Transverse colon (tissue), 4 donors: ENCODE results near the gene RAPGEF6. TPM values are rescaled to one million over a fixed set of nuclear protein-coding genes. Genes with fewer than 3 reads are reported as not detected.

Experiments
- DNase-seq: peaks from one replicate; pipeline ENCODE4 v3.0.0-alpha.2; 2019
- H3K27ac ChIP-seq, 4 donors: fragments of 200-600 bp; sonication (generic); 2 replicates each; pipeline ENCODE4 v1.5.1; 2016 to 2018; ENCODE audit warnings: inconsistent platforms in 4 of 4
- H3K27me3 ChIP-seq: fragments of 200-600 bp; sonication (generic); 2 replicates; pipeline ENCODE4 v1.5.1; 2017; ENCODE audit warnings: inconsistent platforms
- H3K36me3 ChIP-seq, 4 donors: fragments of 200-600 bp; sonication (generic); 2 replicates each; pipeline ENCODE4 v1.5.1; 2017 to 2019; ENCODE audit warnings: inconsistent platforms in 4 of 4
- H3K4me1 ChIP-seq, 4 donors: fragments of 200-600 bp; sonication (generic); 2 replicates each; pipeline ENCODE4 v1.5.1; 2017 to 2020; ENCODE audit warnings: inconsistent platforms in 4 of 4
- H3K4me3 ChIP-seq, 4 donors: fragments of 200-600 bp; sonication (generic); 1 replicate in 1 of 4; 2 replicates in 3 of 4; pipeline versions ENCODE4 v1.5.1 to v1.6.1; 2017 to 2019; ENCODE audit warnings: inconsistent platforms in 4 of 4
- H3K9me3 ChIP-seq, 2 donors: fragments of 200-600 bp; sonication (generic); 2 replicates each; pipeline ENCODE4 v1.5.1; 2017 to 2019; ENCODE audit warnings: inconsistent platforms in 2 of 2
- EP300 ChIP-seq: sonication (generic); formaldehyde crosslinking; IDR thresholded peaks from one replicate; pipeline ENCODE4 v1.6.1; 2017; ENCODE audit warnings: antibody characterized with exemption, low read depth
- POLR2A ChIP-seq: fragments of 450-650 bp; IDR thresholded peaks from one replicate; pipeline ENCODE4 v1.6.1; 2016; ENCODE audit warnings: antibody characterized with exemption, mild to moderate bottlenecking, moderate library complexity
- POLR2AphosphoS5 ChIP-seq, 3 donors: sonication (generic); formaldehyde crosslinking; IDR thresholded peaks; one replicate each; pipeline ENCODE4 v1.6.1; 2016; ENCODE audit warnings: antibody characterized with exemption in 3 of 3
- WGBS, 2 donors: methylation state at CpG; one replicate each; pipeline ENCODE4 v1.1.5; 2018; ENCODE audit warnings: low coverage in 1 of 2; 5-methylcytosine and 5-hydroxymethylcytosine counted together
- in situ Hi-C, 4 donors: fragments of 200-750 bp; cut with MboI; loops; one replicate each; pipeline versions ENCODE4 v1.15.0 to v1.15.1; 2017; ENCODE audit warnings: low sequenced_read_pairs in 3 of 4, low pct_ligation_motif_present in 1 of 4, low pct_unique_long_range_greater_than_20kb in 1 of 4
- intact Hi-C: fragments of 100-400 bp; cut with DNase I; formaldehyde crosslinking; loops from one replicate; pipeline ENCODE4 v1.15.1; 2023; ENCODE audit warnings: low total_unique reads
- total RNA-seq, 4 donors: library from RNA; depleted of rRNA; stranded (reverse); fragments of >200 nt; gene quantifications; one replicate each; pipeline ENCODE4 v1.1.0, GENCODE V29; 2016
- TF ChIP-seq, protein P1 (sequence below), 5 experiments: fragments of 200-600 bp in 3 of 5; fragments of 450-650 bp in 2 of 5; sonication (generic) in 3 of 5; IDR thresholded peaks; 1 replicate in 2 of 5; 2 replicates in 3 of 5; pipeline ENCODE4 v1.5.1; 2016 to 2017; ENCODE audit warnings: antibody characterized with exemption in 5 of 5, inconsistent platforms in 3 of 5, mild to moderate bottlenecking in 2 of 5, moderate library complexity in 1 of 5

The RAPGEF6 gene
- total RNA-seq, 4 donors from 2014 or later = 21.3 to 40.3 (median 35.9) TPM

GRCh38 chr5:131538177-131538593 lies 96.8 kb downstream of the RAPGEF6 start:
- no peak overlapping the region for H3K27ac ChIP-seq
- no peak overlapping the region for H3K4me3 ChIP-seq
- peaks cover 0 to 5% (median 2%) of the 10 kb centered on the region in 4 donors for H3K4me1 ChIP-seq
- H3K27me3 ChIP-seq = no peaks in the 10 kb centered on the region
- no peak for DNase-seq
- intact Hi-C loops (no loop called here), in situ Hi-C loops (no loop called here)
- TF ChIP-seq EP300 (no peak), POLR2AphosphoS5 (IDR thresholded peaks at IDR 0.05) (no peak), POLR2A (no peak)
- TF ChIP-seq, protein P1, sequence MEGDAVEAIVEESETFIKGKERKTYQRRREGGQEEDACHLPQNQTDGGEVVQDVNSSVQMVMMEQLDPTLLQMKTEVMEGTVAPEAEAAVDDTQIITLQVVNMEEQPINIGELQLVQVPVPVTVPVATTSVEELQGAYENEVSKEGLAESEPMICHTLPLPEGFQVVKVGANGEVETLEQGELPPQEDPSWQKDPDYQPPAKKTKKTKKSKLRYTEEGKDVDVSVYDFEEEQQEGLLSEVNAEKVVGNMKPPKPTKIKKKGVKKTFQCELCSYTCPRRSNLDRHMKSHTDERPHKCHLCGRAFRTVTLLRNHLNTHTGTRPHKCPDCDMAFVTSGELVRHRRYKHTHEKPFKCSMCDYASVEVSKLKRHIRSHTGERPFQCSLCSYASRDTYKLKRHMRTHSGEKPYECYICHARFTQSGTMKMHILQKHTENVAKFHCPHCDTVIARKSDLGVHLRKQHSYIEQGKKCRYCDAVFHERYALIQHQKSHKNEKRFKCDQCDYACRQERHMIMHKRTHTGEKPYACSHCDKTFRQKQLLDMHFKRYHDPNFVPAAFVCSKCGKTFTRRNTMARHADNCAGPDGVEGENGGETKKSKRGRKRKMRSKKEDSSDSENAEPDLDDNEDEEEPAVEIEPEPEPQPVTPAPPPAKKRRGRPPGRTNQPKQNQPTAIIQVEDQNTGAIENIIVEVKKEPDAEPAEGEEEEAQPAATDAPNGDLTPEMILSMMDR (IDR thresholded peaks at IDR 0.05) = no peak
- H3K36me3 ChIP-seq = no peaks in the 10 kb centered on the region
- no peaks in the 10 kb centered on the region for H3K9me3 ChIP-seq
- WGBS, 2 donors = 85 to 100% methylated on average over 2 to 3 of the region's 3 CpGs

DNA sequence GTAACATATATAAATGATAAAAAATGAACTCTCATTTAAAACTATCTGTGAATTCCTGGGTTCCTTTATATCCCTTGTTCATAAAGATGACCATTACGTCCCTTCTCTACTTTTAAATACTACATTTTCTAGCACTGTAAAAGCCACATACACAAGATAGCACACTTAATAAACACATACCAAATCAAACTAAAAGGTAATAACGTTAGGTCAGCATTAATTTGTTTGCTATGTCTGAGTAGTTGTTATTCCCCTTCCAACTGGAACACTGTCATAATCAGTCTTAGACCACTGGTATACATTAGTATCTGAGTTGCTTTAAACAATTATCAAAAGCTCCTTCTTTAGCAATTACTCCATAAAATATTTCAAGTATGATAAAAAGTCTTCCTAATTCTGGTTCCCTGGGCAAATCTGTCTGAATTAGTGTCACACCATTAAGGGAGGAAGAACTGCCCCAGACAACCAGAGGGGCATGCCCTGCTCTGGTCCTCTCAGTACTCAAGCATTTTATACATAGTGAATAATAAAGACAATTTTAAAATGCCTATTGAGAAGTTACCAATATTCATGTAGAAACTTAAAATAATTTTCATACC lies 98.1 kb downstream of the RAPGEF6 start:
- Histone ChIP-seq H3K4me3 (no peak overlapping the region), H3K27me3 (no peaks in the 10 kb centered on the region), H3K9me3 (no peaks in the 10 kb centered on the region), H3K27ac (no peak overlapping the region), H3K36me3 (no peaks in the 10 kb centered on the region), H3K4me1 (peaks cover 0 to 13% (median 3%) of the 10 kb centered on the region in 4 donors)
- DNase-seq = no peak
- intact Hi-C loops = no loop called here
- in situ Hi-C loops = no loop called here
- 66 to 79% methylated on average over 2 of the region's 2 CpGs for WGBS, 2 donors
- TF ChIP-seq POLR2A = no peak
- no peak for TF ChIP-seq EP300
- TF ChIP-seq, protein P1 (IDR thresholded peaks at IDR 0.05) = no peak
- TF ChIP-seq POLR2AphosphoS5 (IDR thresholded peaks at IDR 0.05) = no peak

GRCh38 chr5:131536211-131536826 lies 98.7 kb downstream of the RAPGEF6 start:
- H3K9me3 ChIP-seq = no peaks in the 10 kb centered on the region
- WGBS, 2 donors = 56 to 59% methylated on average over 6 of the region's 6 CpGs
- H3K27me3 ChIP-seq = no peaks in the 10 kb centered on the region
- intact Hi-C loops (no loop called here), in situ Hi-C loops (no loop called here)
- TF ChIP-seq, protein P1 (IDR thresholded peaks at IDR 0.05) = no peak
- TF ChIP-seq POLR2A = no peak
- no peak for TF ChIP-seq POLR2AphosphoS5 (IDR thresholded peaks at IDR 0.05)
- no peak for TF ChIP-seq EP300
- H3K4me1 ChIP-seq = peaks cover 0 to 19% (median 4%) of the 10 kb centered on the region in 4 donors
- DNase-seq = no peak
- H3K36me3 ChIP-seq = no peaks in the 10 kb centered on the region
- no peak overlapping the region for H3K4me3 ChIP-seq
- H3K27ac ChIP-seq = peak overlapping the region in 1 of 4 donors; percentile 17

GRCh38 chr5:131534974-131535373 lies 100.1 kb downstream of the RAPGEF6 start:
- TF ChIP-seq POLR2A = no peak
- TF ChIP-seq, protein P1 (IDR thresholded peaks at IDR 0.05) = no peak
- no peak for TF ChIP-seq POLR2AphosphoS5 (IDR thresholded peaks at IDR 0.05)
- no peak for TF ChIP-seq EP300
- H3K36me3 ChIP-seq = no peaks in the 10 kb centered on the region
- in situ Hi-C loops = no loop called here
- H3K9me3 ChIP-seq = no peaks in the 10 kb centered on the region
- WGBS, 2 donors = 56 to 71% methylated on average over 2 of the region's 2 CpGs
- intact Hi-C loops = no loop called here
- DNase-seq = no peak
- H3K27ac ChIP-seq = no peak overlapping the region
- H3K4me3 ChIP-seq = no peak overlapping the region
- H3K4me1 ChIP-seq = peaks cover 0 to 19% (median 4%) of the 10 kb centered on the region in 4 donors
- H3K27me3 ChIP-seq = no peaks in the 10 kb centered on the region
